SU-DHL-6 (cell line): Measurements from ENCODE around the gene PLEKHO1.
"Not testable (repeated sequence)": the region's sequence is repeated elsewhere in the genome, so short reads cannot be mapped to it uniquely, and the experiment has no call there.

Source experiments
- H2AFZ ChIP-seq: fragments of 200-600 bp; sonication (generic); 2 replicates; pipeline ENCODE4 v1.6.1; 2014; ENCODE audit warnings: low read depth, mild to moderate bottlenecking, moderate library complexity, mixed read lengths, antibody characterized with exemption, low read length; ENCODE audit not compliant: severe bottlenecking
- H3F3A ChIP-seq: fragments of 200-600 bp; shearing (Covaris generic); 2 replicates; pipeline ENCODE4 v1.6.0; 2016; ENCODE audit warnings: antibody characterized with exemption, mild to moderate bottlenecking; ENCODE audit not compliant: insufficient read depth
- H3K27ac ChIP-seq: fragments of 200-600 bp; sonication (generic); 2 replicates; pipeline ENCODE4 v1.5.1; 2016; ENCODE audit warnings: low read depth, mild to moderate bottlenecking, low read length, moderate library complexity, mixed read lengths
- H3K27me3 ChIP-seq: fragments of 200-600 bp; sonication (generic), shearing (Covaris generic); 2 replicates; pipeline ENCODE4 v1.6.0; 2014; ENCODE audit warnings: mild to moderate bottlenecking, low read length
- H3K36me3 ChIP-seq: fragments of 200-600 bp; sonication (generic); 2 replicates; pipeline ENCODE4 v1.6.1; 2014; ENCODE audit warnings: mild to moderate bottlenecking, low read length, mixed read lengths
- H3K4me2 ChIP-seq: fragments of 300-600, 200-600 bp; shearing (Covaris generic), sonication (generic); 2 replicates; pipeline ENCODE4 v1.6.0; 2014; ENCODE audit warnings: low read length, low read depth, mild to moderate bottlenecking; ENCODE audit not compliant: poor library complexity, severe bottlenecking
- H3K4me3 ChIP-seq: fragments of 200-600 bp; sonication (generic); 2 replicates; pipeline ENCODE4 v1.5.1; 2014; ENCODE audit warnings: antibody characterized with exemption, low read length, mild to moderate bottlenecking, mixed read lengths; ENCODE audit not compliant: insufficient read depth, poor library complexity, severe bottlenecking
- H3K79me2 ChIP-seq: fragments of 200-600 bp; sonication (generic); 2 replicates; pipeline ENCODE4 v1.6.1; 2014; ENCODE audit warnings: mild to moderate bottlenecking, low read length, moderate library complexity; ENCODE audit not compliant: insufficient read depth
- H3K9ac ChIP-seq: fragments of 200-600 bp; sonication (generic); 2 replicates; pipeline ENCODE4 v1.7.0; 2014; ENCODE audit warnings: mild to moderate bottlenecking, low read length
- H3K9me2 ChIP-seq: fragments of 200-600 bp; sonication (generic); replicated peaks from 2 replicates; pipeline ENCODE4 v1.6.1; 2014; ENCODE audit warnings: low read length; ENCODE audit not compliant: insufficient read depth
- H3K9me3 ChIP-seq: fragments of 200-600 bp; sonication (generic); 2 replicates; pipeline ENCODE4 v1.6.1; 2014; ENCODE audit warnings: low read length, mixed read lengths; ENCODE audit not compliant: insufficient read depth
- H4K20me1 ChIP-seq: fragments of 200-600 bp; sonication (generic); 2 replicates; pipeline ENCODE4 v1.6.1; 2014; ENCODE audit warnings: low read depth, mild to moderate bottlenecking, antibody characterized with exemption, low read length, moderate library complexity, mixed read lengths
- EZH2phosphoT487 ChIP-seq: fragments of 200-600 bp; sonication (generic), shearing (Covaris generic); conservative IDR thresholded peaks from 2 replicates; pipeline ENCODE4 v1.6.1; 2018; ENCODE audit warnings: mild to moderate bottlenecking, antibody characterized with exemption, low read length, moderate library complexity, mixed read lengths
- TF ChIP-seq, protein P1 (sequence below): fragments of 200-600 bp; sonication (generic); IDR thresholded peaks from one replicate; pipeline ENCODE4 v1.5.1; 2017; ENCODE audit warnings: antibody characterized with exemption, mild to moderate bottlenecking, low read length, moderate library complexity; ENCODE audit not compliant: insufficient read depth, poor library complexity, severe bottlenecking

PLEKHO1 gene

DNA sequence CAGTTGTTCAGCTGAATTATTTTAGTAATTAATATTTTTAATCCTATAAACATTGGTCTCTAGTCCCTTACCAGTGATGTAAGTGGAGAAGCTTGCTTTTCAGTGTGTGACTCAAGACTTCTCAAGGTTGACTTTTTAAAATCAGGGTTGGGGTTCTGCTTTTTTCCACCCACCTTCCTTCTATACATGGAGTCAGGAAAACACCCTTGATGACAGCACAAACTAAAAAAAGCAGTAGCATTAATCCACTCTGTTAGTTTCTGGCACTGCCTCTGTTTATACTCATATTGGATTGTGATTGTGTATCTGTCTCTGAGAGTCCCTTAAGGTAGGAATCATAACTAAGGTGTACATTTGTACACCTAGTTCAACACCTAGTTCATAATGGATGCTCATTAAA lies 8.3 kb upstream of the PLEKHO1 start:
- Histone ChIP-seq H3K9me2 (no peaks in the 10 kb centered on the region), H2AFZ (no peak overlapping the region), H3K27me3 (no peaks in the 10 kb centered on the region), H4K20me1 (no peaks in the 10 kb centered on the region), H3K36me3 (no peaks in the 10 kb centered on the region), H3K27ac (no peak overlapping the region), H3K4me3 (no peak overlapping the region), H3K4me2 (no peak overlapping the region), H3K9ac (no peak overlapping the region), H3K9me3 (no peaks in the 10 kb centered on the region), H3K79me2 (no peaks in the 10 kb centered on the region), H3F3A (no peaks in the 10 kb centered on the region)
- TF ChIP-seq EZH2phosphoT487, result no peak
- TF ChIP-seq, protein P1, sequence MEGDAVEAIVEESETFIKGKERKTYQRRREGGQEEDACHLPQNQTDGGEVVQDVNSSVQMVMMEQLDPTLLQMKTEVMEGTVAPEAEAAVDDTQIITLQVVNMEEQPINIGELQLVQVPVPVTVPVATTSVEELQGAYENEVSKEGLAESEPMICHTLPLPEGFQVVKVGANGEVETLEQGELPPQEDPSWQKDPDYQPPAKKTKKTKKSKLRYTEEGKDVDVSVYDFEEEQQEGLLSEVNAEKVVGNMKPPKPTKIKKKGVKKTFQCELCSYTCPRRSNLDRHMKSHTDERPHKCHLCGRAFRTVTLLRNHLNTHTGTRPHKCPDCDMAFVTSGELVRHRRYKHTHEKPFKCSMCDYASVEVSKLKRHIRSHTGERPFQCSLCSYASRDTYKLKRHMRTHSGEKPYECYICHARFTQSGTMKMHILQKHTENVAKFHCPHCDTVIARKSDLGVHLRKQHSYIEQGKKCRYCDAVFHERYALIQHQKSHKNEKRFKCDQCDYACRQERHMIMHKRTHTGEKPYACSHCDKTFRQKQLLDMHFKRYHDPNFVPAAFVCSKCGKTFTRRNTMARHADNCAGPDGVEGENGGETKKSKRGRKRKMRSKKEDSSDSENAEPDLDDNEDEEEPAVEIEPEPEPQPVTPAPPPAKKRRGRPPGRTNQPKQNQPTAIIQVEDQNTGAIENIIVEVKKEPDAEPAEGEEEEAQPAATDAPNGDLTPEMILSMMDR, result no peak

- H2AFZ ChIP-seq, result no peak overlapping the region
These were observed 7.6 kb upstream of the PLEKHO1 start for GRCh38 chr1:150142083-150142482.

DNA sequence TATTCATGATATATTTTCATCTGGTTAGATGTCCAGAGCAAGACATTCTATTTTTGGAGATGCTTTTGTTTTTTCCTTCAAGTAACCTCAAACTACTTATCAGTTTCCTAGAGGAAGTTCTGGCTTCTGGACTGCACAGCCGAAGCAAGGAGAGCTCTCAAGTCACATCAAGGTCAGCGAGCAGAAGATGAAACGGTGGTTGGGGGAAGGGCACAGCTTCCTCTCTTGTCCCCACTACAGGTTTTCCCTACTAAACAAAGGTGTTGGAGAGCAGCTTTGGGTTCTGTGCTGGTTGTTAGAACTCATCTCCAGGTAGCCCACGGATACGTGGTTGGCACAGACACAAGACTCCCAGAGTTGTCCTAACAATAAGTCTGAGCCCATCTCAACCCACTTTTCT lies 5.1 kb upstream of the PLEKHO1 start:
- peaks cover 10% of the 10 kb centered on the region; the same call in 1 of the 2 replicates for H3F3A ChIP-seq
- no peaks in the 10 kb centered on the region for H3K9me3 ChIP-seq
- H3K27me3 ChIP-seq, result no peaks in the 10 kb centered on the region
- H3K79me2 ChIP-seq, result no peaks in the 10 kb centered on the region
- no peak overlapping the region for H2AFZ ChIP-seq
- H3K4me3 ChIP-seq, result no peak overlapping the region
- H3K9me2 ChIP-seq, result no peaks in the 10 kb centered on the region
- H4K20me1 ChIP-seq, result no peaks in the 10 kb centered on the region
- TF ChIP-seq EZH2phosphoT487, result no peak
- no peak overlapping the region for H3K27ac ChIP-seq
- H3K4me2 ChIP-seq, result no peak overlapping the region
- no peak overlapping the region for H3K9ac ChIP-seq
- no peaks in the 10 kb centered on the region for H3K36me3 ChIP-seq

More at GRCh38 chr1:150142083-150142482, 7.6 kb upstream of the PLEKHO1 start:
- Histone ChIP-seq H4K20me1 (no peaks in the 10 kb centered on the region), H3F3A (no peaks in the 10 kb centered on the region), H3K79me2 (no peaks in the 10 kb centered on the region), H3K4me2 (no peak overlapping the region), H3K27me3 (no peaks in the 10 kb centered on the region), H3K4me3 (no peak overlapping the region), H3K9ac (no peak overlapping the region), H3K36me3 (no peaks in the 10 kb centered on the region), H3K9me2 (no peaks in the 10 kb centered on the region), H3K9me3 (no peaks in the 10 kb centered on the region), H3K27ac (no peak overlapping the region)
- TF ChIP-seq, protein P1, result no peak
- no peak for TF ChIP-seq EZH2phosphoT487

DNA sequence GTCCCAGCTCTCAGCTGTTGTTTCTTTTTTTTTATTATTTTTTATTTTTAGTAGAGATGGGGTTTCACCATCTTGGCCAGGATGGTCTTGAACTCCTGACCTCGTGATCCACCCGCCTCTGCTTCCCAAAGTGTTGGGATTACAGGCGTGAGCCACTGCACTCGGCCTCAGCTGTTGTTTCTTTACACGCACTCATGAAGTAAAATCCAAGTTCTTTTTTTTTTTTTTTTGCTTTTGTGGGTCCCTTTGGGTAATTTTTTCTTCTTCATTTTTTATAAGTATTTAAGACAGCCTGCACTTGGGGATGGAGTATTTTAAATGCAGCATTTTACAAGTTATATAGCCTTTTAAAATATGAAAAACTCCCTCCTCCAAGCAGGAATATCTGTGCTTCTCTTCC lies 3.7 kb upstream of the PLEKHO1 start:
- H3K27ac ChIP-seq, H3K79me2 ChIP-seq, H4K20me1 ChIP-seq, H2AFZ ChIP-seq, H3K9me2 ChIP-seq, H3K27me3 ChIP-seq, H3K4me2 ChIP-seq, H3K9ac ChIP-seq, H3K4me3 ChIP-seq, H3K36me3 ChIP-seq, H3K9me3 ChIP-seq: not testable (repeated sequence)
- peaks cover 14% of the 10 kb centered on the region for H3F3A ChIP-seq
